GM23338 (cell line): ENCODE data around the gene ENTPD8. TPM values are rescaled to one million over a fixed set of nuclear protein-coding genes. Genes with fewer than 3 reads are reported as not detected.

Source experiments
- ATAC-seq: fragments of 200-7000 bp; cut with Tn5 transposase; 3 replicates; pipeline ENCODE4 v1.9.1; 2020
- DNase-seq: peaks from one replicate; pipeline ENCODE4 v3.0.0-alpha.2; 2015; ENCODE audit warnings: low spot score
- H2AFZ ChIP-seq: fragments of 200-600 bp; sonication (generic); 2 replicates; pipeline ENCODE4 v1.8.0; 2016; ENCODE audit warnings: antibody characterized with exemption, mild to moderate bottlenecking, moderate library complexity
- H3F3A ChIP-seq: fragments of 200-600 bp; sonication (generic); replicated peaks from 2 replicates; pipeline ENCODE4 v1.8.0; 2017; ENCODE audit warnings: antibody characterized with exemption, mixed run types, low read depth
- H3K27ac ChIP-seq: fragments of 200-600 bp; sonication (generic); 2 replicates; pipeline ENCODE4 v1.6.1; 2016; ENCODE audit warnings: low read depth
- H3K27me3 ChIP-seq: fragments of 200-600 bp; sonication (generic); 2 replicates; pipeline ENCODE4 v1.8.0; 2016; ENCODE audit warnings: mild to moderate bottlenecking, mixed run types, moderate library complexity; ENCODE audit not compliant: insufficient read depth
- H3K36me3 ChIP-seq: fragments of 200-600 bp; sonication (generic); 2 replicates; pipeline ENCODE4 v1.8.0; 2016; ENCODE audit warnings: mild to moderate bottlenecking; ENCODE audit not compliant: insufficient read depth
- H3K4me1 ChIP-seq: fragments of 200-600 bp; sonication (generic); 2 replicates; pipeline ENCODE4 v1.8.0; 2016; ENCODE audit warnings: mild to moderate bottlenecking, moderate library complexity; ENCODE audit not compliant: insufficient read depth
- H3K4me2 ChIP-seq: fragments of 200-600 bp; sonication (generic); 2 replicates; pipeline ENCODE4 v1.7.1; 2017; ENCODE audit warnings: mixed run types
- H3K4me3 ChIP-seq: fragments of 200-600 bp; sonication (generic); 2 replicates; pipeline ENCODE4 v1.6.1; 2016; ENCODE audit warnings: mixed run types
- H3K79me2 ChIP-seq: fragments of 200-600 bp; sonication (generic); replicated peaks from 2 replicates; pipeline ENCODE4 v1.8.0; 2017; ENCODE audit warnings: mild to moderate bottlenecking; ENCODE audit not compliant: insufficient read depth
- H3K9me2 ChIP-seq: fragments of 200-600 bp; sonication (generic); 2 replicates; pipeline ENCODE4 v1.8.0; 2017; ENCODE audit not compliant: insufficient read depth
- H4K20me1 ChIP-seq: fragments of 200-600 bp; sonication (generic); replicated peaks from 2 replicates; pipeline ENCODE4 v1.8.0; 2017; ENCODE audit warnings: mild to moderate bottlenecking; ENCODE audit not compliant: insufficient read depth
- H3K27ac Mint-ChIP-seq: 2 replicates; pipeline ENCODE4 v1.8.0; 2020; ENCODE audit warnings: inconsistent platforms, mild to moderate bottlenecking, moderate library complexity, mixed read lengths
- H3K27me3 Mint-ChIP-seq: 3 replicates; pipeline ENCODE4 v1.8.0; 2022; ENCODE audit warnings: low read depth, mild to moderate bottlenecking, moderate library complexity, mixed read lengths, inconsistent platforms; ENCODE audit not compliant: insufficient read depth, poor library complexity
- H3K36me3 Mint-ChIP-seq: 3 replicates; pipeline ENCODE4 v1.8.0; 2021; ENCODE audit warnings: low read depth, mild to moderate bottlenecking, inconsistent platforms, moderate library complexity, mixed read lengths
- H3K4me1 Mint-ChIP-seq: 3 replicates; pipeline ENCODE4 v1.8.0; 2020; ENCODE audit warnings: mild to moderate bottlenecking, inconsistent platforms, mixed read lengths
- H3K4me3 Mint-ChIP-seq: 3 replicates; pipeline ENCODE4 v1.8.0; 2021; ENCODE audit warnings: moderate library complexity, mild to moderate bottlenecking, inconsistent platforms, mixed read lengths
- H3K9me3 Mint-ChIP-seq: 3 replicates; pipeline ENCODE4 v1.8.0; 2020; ENCODE audit warnings: moderate library complexity, mild to moderate bottlenecking, inconsistent platforms, mixed read lengths
- CREB1 ChIP-seq: fragments of 250-450 bp; sonication (Bioruptor Pico); IDR thresholded peaks from 2 replicates; pipeline ENCODE4 v1.5.0; 2020; ENCODE audit warnings: low read depth, mild to moderate bottlenecking, moderate library complexity
- EZH2 ChIP-seq: fragments of 200-600 bp; sonication (generic); IDR thresholded peaks from one replicate; pipeline ENCODE4 v1.8.0; 2017; ENCODE audit warnings: antibody characterized with exemption, mild to moderate bottlenecking, low read depth; ENCODE audit not compliant: unreplicated experiment
- EZH2phosphoT487 ChIP-seq: fragments of 200-600 bp; sonication (generic); IDR thresholded peaks from one replicate; pipeline ENCODE4 v1.8.1; 2018; ENCODE audit warnings: antibody characterized with exemption; ENCODE audit not compliant: unreplicated experiment
- JUNB ChIP-seq: IDR thresholded peaks from one replicate; pipeline ENCODE4 v1.6.1; 2016; ENCODE audit warnings: antibody characterized with exemption; ENCODE audit not compliant: unreplicated experiment
- STAT1 ChIP-seq: IDR thresholded peaks from one replicate; pipeline ENCODE4 v1.6.1; 2016; ENCODE audit warnings: antibody characterized with exemption; ENCODE audit not compliant: unreplicated experiment
- ZNF114 ChIP-seq: fragments of 250-450 bp; sonication (Bioruptor Pico); IDR thresholded peaks from 2 replicates; pipeline ENCODE4 v1.5.0; 2020; ENCODE audit warnings: mild to moderate bottlenecking, moderate library complexity
- polyA plus RNA-seq: library from polyadenylated mRNA; unstranded; fragments of >200 nt; fragmentation: Nextera tagmentation; extraction: Ambion mirVana; gene quantifications from 2 replicates; pipeline ENCODE4 v1.2.1, GENCODE V29; 2016
- total RNA-seq: library from RNA; depleted of rRNA; stranded (reverse); fragments of >200 nt; shearing (Covaris generic); gene quantifications from 2 replicates; pipeline ENCODE4 v1.2.3, GENCODE V29; 2014
- TF ChIP-seq, protein P1 (sequence below): fragments of 250-450 bp; sonication (Bioruptor Pico); IDR thresholded peaks from 2 replicates; pipeline ENCODE4 v1.5.0; 2020; ENCODE audit warnings: mild to moderate bottlenecking, moderate library complexity
- TF ChIP-seq, protein P2 (sequence below): IDR thresholded peaks from one replicate; pipeline ENCODE4 v1.6.1; 2018; ENCODE audit warnings: antibody characterized with exemption; ENCODE audit not compliant: unreplicated experiment

The ENTPD8 gene
- total and polyA plus RNA-seq, 2 experiments from 2014 or later, result 0.42 to 0.89 TPM

- Histone ChIP-seq H3K4me2 (peak overlapping the region; percentile 83), H3F3A (0 out of 2 replicates have a peak, but pooled peaks cover 3% of the 10 kb centered on the region), H3K79me2 (no peaks in the 10 kb centered on the region), H3K27ac (no peak overlapping the region), H3K9me2 (no peaks in the 10 kb centered on the region), H3K4me1 (peaks cover 6% of the 10 kb centered on the region; the same call in 1 of the 2 replicates), H3K36me3 (no peaks in the 10 kb centered on the region), H2AFZ (no peak overlapping the region), H4K20me1 (no peaks in the 10 kb centered on the region; the same call in 1 of the 2 replicates), H3K4me3 (peak overlapping the region; percentile 71), H3K27me3 (no peaks in the 10 kb centered on the region)
- H3K27ac Mint-ChIP-seq, result no peak overlapping the region
- no peaks in the 10 kb centered on the region for H3K9me3 Mint-ChIP-seq
- TF ChIP-seq CREB1 (CRISPR knock-in tag), result no peak
- TF ChIP-seq EZH2phosphoT487, result no peak
- TF ChIP-seq JUNB, result no peak
- no peak for TF ChIP-seq ZNF114
- ATAC-seq (peak; percentile 5), DNase-seq (peak; percentile 45)
- peaks cover 3% of the 10 kb centered on the region; the same call in 1 of the 3 replicates for H3K36me3 Mint-ChIP-seq
- peak overlapping the region; percentile 30; the same call in 2 of the 3 replicates for H3K4me3 Mint-ChIP-seq
- H3K27me3 Mint-ChIP-seq, result peaks cover 9% of the 10 kb centered on the region
- peaks cover 8% of the 10 kb centered on the region; the same call in 2 of the 3 replicates for H3K4me1 Mint-ChIP-seq
Measured at GRCh38 chr9:137458194-137459151, 17.3 kb upstream of the ENTPD8 start.

DNA sequence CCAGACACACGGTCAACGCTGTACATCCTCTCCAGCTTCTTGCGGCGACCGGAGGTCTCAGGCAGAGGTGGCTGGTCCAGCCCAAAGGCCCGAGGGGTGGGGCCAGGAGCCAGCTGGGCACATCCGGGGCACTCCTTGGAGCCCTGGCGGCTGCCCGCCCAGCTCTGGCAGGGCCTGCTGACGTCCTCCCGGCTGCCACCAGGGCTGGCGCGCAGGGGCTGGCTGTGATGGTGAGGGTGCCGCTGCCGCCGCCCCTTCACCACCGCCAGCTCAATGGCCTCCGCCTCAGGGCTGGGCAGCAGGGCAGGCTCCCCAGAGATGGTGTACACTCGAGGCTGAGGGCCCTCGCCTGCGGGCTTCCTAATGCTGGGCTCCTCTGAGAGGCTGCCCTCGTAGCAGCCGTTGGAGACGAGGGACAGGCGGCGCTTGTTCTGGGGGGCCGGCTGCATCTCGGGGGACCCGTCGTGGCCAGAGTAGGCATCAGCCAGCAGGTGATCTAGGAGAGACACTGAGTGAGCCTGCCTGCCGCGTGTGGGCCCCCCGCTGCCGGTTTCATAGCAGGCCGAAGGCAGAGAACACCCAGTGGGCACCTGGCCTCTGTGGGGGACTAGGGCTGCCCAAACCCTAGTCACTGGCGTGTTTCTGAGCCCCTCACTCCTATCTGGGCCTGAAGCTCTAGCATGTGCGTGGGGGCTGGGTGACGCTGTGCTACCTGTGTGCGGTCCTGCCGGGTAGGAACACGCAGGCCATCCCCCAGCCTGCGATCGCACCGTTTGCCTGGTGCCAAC, 16.4 kb upstream of the ENTPD8 start:
- Histone ChIP-seq H3K27me3 (no peaks in the 10 kb centered on the region), H3K4me1 (peaks cover 6% of the 10 kb centered on the region; the same call in 1 of the 2 replicates), H3K79me2 (no peaks in the 10 kb centered on the region), H3K36me3 (peaks cover 2% of the 10 kb centered on the region; the same call in 1 of the 2 replicates), H2AFZ (no peak overlapping the region), H3K9me2 (no peaks in the 10 kb centered on the region), H3K4me2 (peak overlapping the region; percentile 83), H3F3A (0 out of 2 replicates have a peak, but pooled peaks cover 3% of the 10 kb centered on the region), H4K20me1 (no peaks in the 10 kb centered on the region; the same call in 1 of the 2 replicates), H3K4me3 (peak overlapping the region; percentile 71), H3K27ac (no peak overlapping the region)
- peaks cover 9% of the 10 kb centered on the region for H3K27me3 Mint-ChIP-seq
- peaks cover 3% of the 10 kb centered on the region; the same call in 1 of the 3 replicates for H3K36me3 Mint-ChIP-seq
- peaks cover 8% of the 10 kb centered on the region; the same call in 2 of the 3 replicates for H3K4me1 Mint-ChIP-seq
- H3K9me3 Mint-ChIP-seq, result no peaks in the 10 kb centered on the region
- H3K4me3 Mint-ChIP-seq, result peak overlapping the region; percentile 34; the same call in 1 of the 3 replicates
- no peak for DNase-seq
- H3K27ac Mint-ChIP-seq, result no peak overlapping the region
- ATAC-seq, result no peak
- no peak for TF ChIP-seq STAT1
- TF ChIP-seq, protein P1, sequence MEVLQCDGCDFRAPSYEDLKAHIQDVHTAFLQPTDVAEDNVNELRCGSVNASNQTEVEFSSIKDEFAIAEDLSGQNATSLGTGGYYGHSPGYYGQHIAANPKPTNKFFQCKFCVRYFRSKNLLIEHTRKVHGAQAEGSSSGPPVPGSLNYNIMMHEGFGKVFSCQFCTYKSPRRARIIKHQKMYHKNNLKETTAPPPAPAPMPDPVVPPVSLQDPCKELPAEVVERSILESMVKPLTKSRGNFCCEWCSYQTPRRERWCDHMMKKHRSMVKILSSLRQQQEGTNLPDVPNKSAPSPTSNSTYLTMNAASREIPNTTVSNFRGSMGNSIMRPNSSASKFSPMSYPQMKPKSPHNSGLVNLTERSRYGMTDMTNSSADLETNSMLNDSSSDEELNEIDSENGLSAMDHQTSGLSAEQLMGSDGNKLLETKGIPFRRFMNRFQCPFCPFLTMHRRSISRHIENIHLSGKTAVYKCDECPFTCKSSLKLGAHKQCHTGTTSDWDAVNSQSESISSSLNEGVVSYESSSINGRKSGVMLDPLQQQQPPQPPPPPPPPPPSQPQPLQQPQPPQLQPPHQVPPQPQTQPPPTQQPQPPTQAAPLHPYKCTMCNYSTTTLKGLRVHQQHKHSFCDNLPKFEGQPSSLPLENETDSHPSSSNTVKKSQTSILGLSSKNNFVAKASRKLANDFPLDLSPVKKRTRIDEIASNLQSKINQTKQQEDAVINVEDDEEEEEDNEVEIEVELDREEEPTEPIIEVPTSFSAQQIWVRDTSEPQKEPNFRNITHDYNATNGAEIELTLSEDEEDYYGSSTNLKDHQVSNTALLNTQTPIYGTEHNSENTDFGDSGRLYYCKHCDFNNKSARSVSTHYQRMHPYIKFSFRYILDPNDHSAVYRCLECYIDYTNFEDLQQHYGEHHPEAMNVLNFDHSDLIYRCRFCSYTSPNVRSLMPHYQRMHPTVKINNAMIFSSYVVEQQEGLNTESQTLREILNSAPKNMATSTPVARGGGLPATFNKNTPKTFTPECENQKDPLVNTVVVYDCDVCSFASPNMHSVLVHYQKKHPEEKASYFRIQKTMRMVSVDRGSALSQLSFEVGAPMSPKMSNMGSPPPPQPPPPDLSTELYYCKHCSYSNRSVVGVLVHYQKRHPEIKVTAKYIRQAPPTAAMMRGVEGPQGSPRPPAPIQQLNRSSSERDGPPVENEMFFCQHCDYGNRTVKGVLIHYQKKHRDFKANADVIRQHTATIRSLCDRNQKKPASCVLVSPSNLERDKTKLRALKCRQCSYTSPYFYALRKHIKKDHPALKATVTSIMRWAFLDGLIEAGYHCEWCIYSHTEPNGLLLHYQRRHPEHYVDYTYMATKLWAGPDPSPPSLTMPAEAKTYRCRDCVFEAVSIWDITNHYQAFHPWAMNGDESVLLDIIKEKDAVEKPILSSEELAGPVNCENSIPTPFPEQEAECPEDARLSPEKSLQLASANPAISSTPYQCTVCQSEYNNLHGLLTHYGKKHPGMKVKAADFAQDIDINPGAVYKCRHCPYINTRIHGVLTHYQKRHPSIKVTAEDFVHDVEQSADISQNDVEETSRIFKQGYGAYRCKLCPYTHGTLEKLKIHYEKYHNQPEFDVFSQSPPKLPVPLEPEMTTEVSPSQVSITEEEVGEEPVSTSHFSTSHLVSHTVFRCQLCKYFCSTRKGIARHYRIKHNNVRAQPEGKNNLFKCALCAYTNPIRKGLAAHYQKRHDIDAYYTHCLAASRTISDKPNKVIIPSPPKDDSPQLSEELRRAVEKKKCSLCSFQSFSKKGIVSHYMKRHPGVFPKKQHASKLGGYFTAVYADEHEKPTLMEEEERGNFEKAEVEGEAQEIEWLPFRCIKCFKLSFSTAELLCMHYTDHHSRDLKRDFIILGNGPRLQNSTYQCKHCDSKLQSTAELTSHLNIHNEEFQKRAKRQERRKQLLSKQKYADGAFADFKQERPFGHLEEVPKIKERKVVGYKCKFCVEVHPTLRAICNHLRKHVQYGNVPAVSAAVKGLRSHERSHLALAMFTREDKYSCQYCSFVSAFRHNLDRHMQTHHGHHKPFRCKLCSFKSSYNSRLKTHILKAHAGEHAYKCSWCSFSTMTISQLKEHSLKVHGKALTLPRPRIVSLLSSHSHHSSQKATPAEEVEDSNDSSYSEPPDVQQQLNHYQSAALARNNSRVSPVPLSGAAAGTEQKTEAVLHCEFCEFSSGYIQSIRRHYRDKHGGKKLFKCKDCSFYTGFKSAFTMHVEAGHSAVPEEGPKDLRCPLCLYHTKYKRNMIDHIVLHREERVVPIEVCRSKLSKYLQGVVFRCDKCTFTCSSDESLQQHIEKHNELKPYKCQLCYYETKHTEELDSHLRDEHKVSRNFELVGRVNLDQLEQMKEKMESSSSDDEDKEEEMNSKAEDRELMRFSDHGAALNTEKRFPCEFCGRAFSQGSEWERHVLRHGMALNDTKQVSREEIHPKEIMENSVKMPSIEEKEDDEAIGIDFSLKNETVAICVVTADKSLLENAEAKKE (CRISPR knock-in tag), result no peak
- no peak for TF ChIP-seq ZNF114
- TF ChIP-seq, protein P2, sequence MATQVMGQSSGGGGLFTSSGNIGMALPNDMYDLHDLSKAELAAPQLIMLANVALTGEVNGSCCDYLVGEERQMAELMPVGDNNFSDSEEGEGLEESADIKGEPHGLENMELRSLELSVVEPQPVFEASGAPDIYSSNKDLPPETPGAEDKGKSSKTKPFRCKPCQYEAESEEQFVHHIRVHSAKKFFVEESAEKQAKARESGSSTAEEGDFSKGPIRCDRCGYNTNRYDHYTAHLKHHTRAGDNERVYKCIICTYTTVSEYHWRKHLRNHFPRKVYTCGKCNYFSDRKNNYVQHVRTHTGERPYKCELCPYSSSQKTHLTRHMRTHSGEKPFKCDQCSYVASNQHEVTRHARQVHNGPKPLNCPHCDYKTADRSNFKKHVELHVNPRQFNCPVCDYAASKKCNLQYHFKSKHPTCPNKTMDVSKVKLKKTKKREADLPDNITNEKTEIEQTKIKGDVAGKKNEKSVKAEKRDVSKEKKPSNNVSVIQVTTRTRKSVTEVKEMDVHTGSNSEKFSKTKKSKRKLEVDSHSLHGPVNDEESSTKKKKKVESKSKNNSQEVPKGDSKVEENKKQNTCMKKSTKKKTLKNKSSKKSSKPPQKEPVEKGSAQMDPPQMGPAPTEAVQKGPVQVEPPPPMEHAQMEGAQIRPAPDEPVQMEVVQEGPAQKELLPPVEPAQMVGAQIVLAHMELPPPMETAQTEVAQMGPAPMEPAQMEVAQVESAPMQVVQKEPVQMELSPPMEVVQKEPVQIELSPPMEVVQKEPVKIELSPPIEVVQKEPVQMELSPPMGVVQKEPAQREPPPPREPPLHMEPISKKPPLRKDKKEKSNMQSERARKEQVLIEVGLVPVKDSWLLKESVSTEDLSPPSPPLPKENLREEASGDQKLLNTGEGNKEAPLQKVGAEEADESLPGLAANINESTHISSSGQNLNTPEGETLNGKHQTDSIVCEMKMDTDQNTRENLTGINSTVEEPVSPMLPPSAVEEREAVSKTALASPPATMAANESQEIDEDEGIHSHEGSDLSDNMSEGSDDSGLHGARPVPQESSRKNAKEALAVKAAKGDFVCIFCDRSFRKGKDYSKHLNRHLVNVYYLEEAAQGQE, result no peak
- no peak for TF ChIP-seq EZH2
- no peak for TF ChIP-seq JUNB
